Kidney tubule cell (primary cell): ENCODE data around the gene PATJ.
A peak's percentile ranks its signal among the peaks of the same experiment; 100 is the strongest.

Source experiments
- DNase-seq: peaks from one replicate; pipeline ENCODE4 v3.0.0-alpha.2; 2018; ENCODE audit warnings: low spot score

Gene PATJ

GRCh38 chr1:62045574-62045973 lies 303.3 kb downstream of the PATJ start:
- peak; percentile 44 for DNase-seq

GRCh38 chr1:62046927-62047326 lies 304.6 kb downstream of the PATJ start:
- no peak for DNase-seq

GRCh38 chr1:62050165-62050564 lies 307.9 kb downstream of the PATJ start:
- no peak for DNase-seq

- no peak for DNase-seq
Measured at GRCh38 chr1:62052946-62053345, 310.7 kb downstream of the PATJ start.

GRCh38 chr1:62054188-62054587 lies 311.9 kb downstream of the PATJ start:
- no peak for DNase-seq

- DNase-seq, result no peak
Measured at GRCh38 chr1:62057230-62057629, 314.9 kb downstream of the PATJ start.

GRCh38 chr1:62057641-62058290 lies 315.5 kb downstream of the PATJ start:
- no peak for DNase-seq

- DNase-seq, result no peak
Measured at GRCh38 chr1:62058956-62059355, 316.7 kb downstream of the PATJ start.

- DNase-seq, result no peak
Measured at GRCh38 chr1:62062087-62062486, 319.8 kb downstream of the PATJ start.

- no peak for DNase-seq
Measured at GRCh38 chr1:62064829-62065407, 322.6 kb downstream of the PATJ start.

- no peak for DNase-seq
Measured at GRCh38 chr1:62066713-62067112, 324.4 kb downstream of the PATJ start.

GRCh38 chr1:62068416-62068843 lies 326.1 kb downstream of the PATJ start:
- DNase-seq, result no peak

GRCh38 chr1:62068978-62069377 lies 326.7 kb downstream of the PATJ start:
- DNase-seq, result no peak

GRCh38 chr1:62070384-62071011 lies 328.2 kb downstream of the PATJ start:
- DNase-seq, result peak; percentile 13

GRCh38 chr1:62071695-62072094 lies 329.4 kb downstream of the PATJ start:
- no peak for DNase-seq

GRCh38 chr1:62076286-62076685 lies 334.0 kb downstream of the PATJ start:
- peak; percentile 83 for DNase-seq

- DNase-seq, result no peak
Measured at GRCh38 chr1:62077821-62078220, 335.5 kb downstream of the PATJ start.

GRCh38 chr1:62082456-62083363 lies 340.4 kb downstream of the PATJ start:
- DNase-seq, result peak; percentile 44

GRCh38 chr1:62084310-62084890 lies 342.1 kb downstream of the PATJ start:
- DNase-seq, result no peak

- no peak for DNase-seq
Measured at GRCh38 chr1:62088439-62088838, 346.2 kb downstream of the PATJ start.

GRCh38 chr1:62089570-62089969 lies 347.3 kb downstream of the PATJ start:
- DNase-seq, result no peak

- no peak for DNase-seq
Measured at GRCh38 chr1:62090016-62090415, 347.7 kb downstream of the PATJ start.
